SU-DHL-6 (cell line): ENCODE data around the gene COPE.

Experiments
- EZH2phosphoT487 ChIP-seq: fragments of 200-600 bp; sonication (generic), shearing (Covaris generic); conservative IDR thresholded peaks from 2 replicates; pipeline ENCODE4 v1.6.1; 2018; ENCODE audit warnings: mild to moderate bottlenecking, antibody characterized with exemption, low read length, moderate library complexity, mixed read lengths
- TF ChIP-seq, protein P1 (sequence below): fragments of 200-600 bp; sonication (generic); IDR thresholded peaks from one replicate; pipeline ENCODE4 v1.5.1; 2017; ENCODE audit warnings: antibody characterized with exemption, mild to moderate bottlenecking, low read length, moderate library complexity; ENCODE audit not compliant: insufficient read depth, poor library complexity, severe bottlenecking

DNA sequence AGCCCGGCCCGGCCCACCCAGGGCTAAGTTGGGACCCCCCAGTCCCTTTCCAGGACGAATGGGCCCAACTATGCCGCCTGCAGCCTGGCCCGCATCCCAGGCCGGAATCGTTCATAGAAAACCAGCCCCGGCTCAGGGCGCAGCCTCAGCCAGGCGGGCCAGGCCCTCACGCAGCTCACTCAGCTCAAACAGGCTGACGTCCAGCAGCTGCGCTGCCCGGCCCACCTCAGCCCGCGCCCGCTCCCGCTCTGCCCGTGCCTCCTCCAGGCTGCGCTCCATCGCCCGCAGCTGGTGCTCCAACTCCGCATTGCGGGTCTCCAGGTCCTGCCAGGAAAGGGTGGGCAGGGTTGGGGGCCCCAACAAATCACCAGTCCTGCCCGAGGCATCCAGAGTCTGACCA, 10.1 kb upstream of the COPE start:
- TF ChIP-seq, protein P1, sequence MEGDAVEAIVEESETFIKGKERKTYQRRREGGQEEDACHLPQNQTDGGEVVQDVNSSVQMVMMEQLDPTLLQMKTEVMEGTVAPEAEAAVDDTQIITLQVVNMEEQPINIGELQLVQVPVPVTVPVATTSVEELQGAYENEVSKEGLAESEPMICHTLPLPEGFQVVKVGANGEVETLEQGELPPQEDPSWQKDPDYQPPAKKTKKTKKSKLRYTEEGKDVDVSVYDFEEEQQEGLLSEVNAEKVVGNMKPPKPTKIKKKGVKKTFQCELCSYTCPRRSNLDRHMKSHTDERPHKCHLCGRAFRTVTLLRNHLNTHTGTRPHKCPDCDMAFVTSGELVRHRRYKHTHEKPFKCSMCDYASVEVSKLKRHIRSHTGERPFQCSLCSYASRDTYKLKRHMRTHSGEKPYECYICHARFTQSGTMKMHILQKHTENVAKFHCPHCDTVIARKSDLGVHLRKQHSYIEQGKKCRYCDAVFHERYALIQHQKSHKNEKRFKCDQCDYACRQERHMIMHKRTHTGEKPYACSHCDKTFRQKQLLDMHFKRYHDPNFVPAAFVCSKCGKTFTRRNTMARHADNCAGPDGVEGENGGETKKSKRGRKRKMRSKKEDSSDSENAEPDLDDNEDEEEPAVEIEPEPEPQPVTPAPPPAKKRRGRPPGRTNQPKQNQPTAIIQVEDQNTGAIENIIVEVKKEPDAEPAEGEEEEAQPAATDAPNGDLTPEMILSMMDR: no peak
- no peak for TF ChIP-seq EZH2phosphoT487
